Measurements from ENCODE around the gene IRX6. TPM values are rescaled to one million over a fixed set of nuclear protein-coding genes. Genes with fewer than 3 reads are reported as not detected.

Gene IRX6
- total RNA-seq, 1 experiment from 2014 or later = 0.22 TPM

GRCh38 chr16:55377840-55378239 is 53.8 kb downstream of the IRX6 start (continued):
- TF ChIP-seq MXD4 (CRISPR knock-in tag; IDR thresholded peaks at IDR 0.05; ENCODE audit: borderline replicate concordance) = no peak
- TF ChIP-seq, protein P1, sequence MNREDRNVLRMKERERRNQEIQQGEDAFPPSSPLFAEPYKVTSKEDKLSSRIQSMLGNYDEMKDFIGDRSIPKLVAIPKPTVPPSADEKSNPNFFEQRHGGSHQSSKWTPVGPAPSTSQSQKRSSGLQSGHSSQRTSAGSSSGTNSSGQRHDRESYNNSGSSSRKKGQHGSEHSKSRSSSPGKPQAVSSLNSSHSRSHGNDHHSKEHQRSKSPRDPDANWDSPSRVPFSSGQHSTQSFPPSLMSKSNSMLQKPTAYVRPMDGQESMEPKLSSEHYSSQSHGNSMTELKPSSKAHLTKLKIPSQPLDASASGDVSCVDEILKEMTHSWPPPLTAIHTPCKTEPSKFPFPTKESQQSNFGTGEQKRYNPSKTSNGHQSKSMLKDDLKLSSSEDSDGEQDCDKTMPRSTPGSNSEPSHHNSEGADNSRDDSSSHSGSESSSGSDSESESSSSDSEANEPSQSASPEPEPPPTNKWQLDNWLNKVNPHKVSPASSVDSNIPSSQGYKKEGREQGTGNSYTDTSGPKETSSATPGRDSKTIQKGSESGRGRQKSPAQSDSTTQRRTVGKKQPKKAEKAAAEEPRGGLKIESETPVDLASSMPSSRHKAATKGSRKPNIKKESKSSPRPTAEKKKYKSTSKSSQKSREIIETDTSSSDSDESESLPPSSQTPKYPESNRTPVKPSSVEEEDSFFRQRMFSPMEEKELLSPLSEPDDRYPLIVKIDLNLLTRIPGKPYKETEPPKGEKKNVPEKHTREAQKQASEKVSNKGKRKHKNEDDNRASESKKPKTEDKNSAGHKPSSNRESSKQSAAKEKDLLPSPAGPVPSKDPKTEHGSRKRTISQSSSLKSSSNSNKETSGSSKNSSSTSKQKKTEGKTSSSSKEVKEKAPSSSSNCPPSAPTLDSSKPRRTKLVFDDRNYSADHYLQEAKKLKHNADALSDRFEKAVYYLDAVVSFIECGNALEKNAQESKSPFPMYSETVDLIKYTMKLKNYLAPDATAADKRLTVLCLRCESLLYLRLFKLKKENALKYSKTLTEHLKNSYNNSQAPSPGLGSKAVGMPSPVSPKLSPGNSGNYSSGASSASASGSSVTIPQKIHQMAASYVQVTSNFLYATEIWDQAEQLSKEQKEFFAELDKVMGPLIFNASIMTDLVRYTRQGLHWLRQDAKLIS (CRISPR knock-in tag; IDR thresholded peaks at IDR 0.05; ENCODE audit: borderline replicate concordance) = no peak
- TF ChIP-seq NFE2L1 (CRISPR knock-in tag; IDR thresholded peaks at IDR 0.05) = no peak

DNA sequence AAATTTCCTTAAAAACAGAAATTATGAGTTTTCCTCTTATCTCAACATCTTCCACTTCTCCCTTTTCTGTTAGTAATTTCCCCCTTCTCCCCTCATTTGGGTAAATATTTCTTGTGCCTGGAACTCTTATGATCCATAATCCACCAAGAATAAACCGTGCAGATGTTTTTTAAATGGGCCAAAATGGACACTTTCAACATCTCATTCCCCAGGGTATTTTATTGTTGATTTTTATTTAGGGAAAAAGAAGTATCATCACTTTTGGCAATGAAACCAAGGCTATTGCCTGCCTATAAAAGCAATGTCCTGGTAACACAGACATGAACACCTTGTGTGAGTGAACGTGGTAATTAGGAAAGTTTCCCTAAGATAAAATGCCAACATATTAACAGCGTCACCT is 54.6 kb downstream of the IRX6 start:
- Mint-ChIP-seq H3K27me3 (ENCODE audit: low read depth) (no peaks in the 10 kb centered on the region), H3K4me1 (peaks cover 4% of the 10 kb centered on the region), H3K36me3 (no peaks in the 10 kb centered on the region), H3K27ac (no peak overlapping the region), H3K4me3 (no peak overlapping the region), H3K9me3 (no peaks in the 10 kb centered on the region)
- CTCF ChIA-PET = no interaction called here
- POLR2A ChIA-PET = no interaction called here
- DNase-seq (ENCODE audit: low spot score) = no peak
- no peak for ATAC-seq
- TF ChIP-seq RORB (CRISPR knock-in tag; IDR thresholded peaks at IDR 0.05) (no peak), ZNF423 (CRISPR knock-in tag; IDR thresholded peaks at IDR 0.05) (no peak), ZBTB21 (CRISPR knock-in tag; IDR thresholded peaks at IDR 0.05; ENCODE audit: borderline replicate concordance) (no peak), ZNF425 (CRISPR knock-in tag; conservative IDR thresholded peaks at IDR 0.05) (no peak), ZNF532 (CRISPR knock-in tag; IDR thresholded peaks at IDR 0.05; ENCODE audit: borderline replicate concordance) (no peak), JUN (CRISPR knock-in tag; IDR thresholded peaks at IDR 0.05) (no peak), TEAD1 (CRISPR knock-in tag; IDR thresholded peaks at IDR 0.05) (no peak), SMAD3 (CRISPR knock-in tag; IDR thresholded peaks at IDR 0.05; ENCODE audit: borderline replicate concordance) (no peak), ZNF121 (CRISPR knock-in tag; IDR thresholded peaks at IDR 0.05) (no peak), ZNF263 (CRISPR knock-in tag; IDR thresholded peaks at IDR 0.05; ENCODE audit: low read depth) (no peak), FOXP4 (CRISPR knock-in tag; IDR thresholded peaks at IDR 0.05) (no peak), E2F5 (CRISPR knock-in tag; IDR thresholded peaks at IDR 0.05) (no peak), TEAD4 (CRISPR knock-in tag; IDR thresholded peaks at IDR 0.05) (no peak), SOX15 (CRISPR knock-in tag; IDR thresholded peaks at IDR 0.05) (no peak)
- TF ChIP-seq, protein P2, sequence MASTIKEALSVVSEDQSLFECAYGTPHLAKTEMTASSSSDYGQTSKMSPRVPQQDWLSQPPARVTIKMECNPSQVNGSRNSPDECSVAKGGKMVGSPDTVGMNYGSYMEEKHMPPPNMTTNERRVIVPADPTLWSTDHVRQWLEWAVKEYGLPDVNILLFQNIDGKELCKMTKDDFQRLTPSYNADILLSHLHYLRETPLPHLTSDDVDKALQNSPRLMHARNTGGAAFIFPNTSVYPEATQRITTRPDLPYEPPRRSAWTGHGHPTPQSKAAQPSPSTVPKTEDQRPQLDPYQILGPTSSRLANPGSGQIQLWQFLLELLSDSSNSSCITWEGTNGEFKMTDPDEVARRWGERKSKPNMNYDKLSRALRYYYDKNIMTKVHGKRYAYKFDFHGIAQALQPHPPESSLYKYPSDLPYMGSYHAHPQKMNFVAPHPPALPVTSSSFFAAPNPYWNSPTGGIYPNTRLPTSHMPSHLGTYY (CRISPR knock-in tag; IDR thresholded peaks at IDR 0.05) = no peak
- TF ChIP-seq, protein P3, sequence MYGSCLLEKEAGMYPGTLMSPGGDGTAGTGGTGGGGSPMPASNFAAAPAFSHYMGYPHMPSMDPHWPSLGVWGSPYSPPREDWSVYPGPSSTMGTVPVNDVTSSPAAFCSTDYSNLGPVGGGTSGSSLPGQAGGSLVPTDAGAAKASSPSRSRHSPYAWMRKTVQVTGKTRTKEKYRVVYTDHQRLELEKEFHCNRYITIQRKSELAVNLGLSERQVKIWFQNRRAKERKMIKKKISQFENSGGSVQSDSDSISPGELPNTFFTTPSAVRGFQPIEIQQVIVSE (CRISPR knock-in tag; IDR thresholded peaks at IDR 0.05; ENCODE audit: borderline replicate concordance) = no peak
- TF ChIP-seq, protein P4, sequence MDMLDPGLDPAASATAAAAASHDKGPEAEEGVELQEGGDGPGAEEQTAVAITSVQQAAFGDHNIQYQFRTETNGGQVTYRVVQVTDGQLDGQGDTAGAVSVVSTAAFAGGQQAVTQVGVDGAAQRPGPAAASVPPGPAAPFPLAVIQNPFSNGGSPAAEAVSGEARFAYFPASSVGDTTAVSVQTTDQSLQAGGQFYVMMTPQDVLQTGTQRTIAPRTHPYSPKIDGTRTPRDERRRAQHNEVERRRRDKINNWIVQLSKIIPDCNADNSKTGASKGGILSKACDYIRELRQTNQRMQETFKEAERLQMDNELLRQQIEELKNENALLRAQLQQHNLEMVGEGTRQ (CRISPR knock-in tag; IDR thresholded peaks at IDR 0.05) = no peak

Data from WTC11 (cell line).